NOMO-1 treated with dmso at 0.1 percent for 144 hours (cell line): Measurements from ENCODE around the gene NKD2.
"Not testable (repeated sequence)": the region's sequence is repeated elsewhere in the genome, so short reads cannot be mapped to it uniquely, and the experiment has no call there.

Experiments
- DNase-seq: peaks from one replicate; lab custom pipeline; 2025; ENCODE audit not compliant: unreplicated experiment; lab: John Stamatoyannopoulos, UW

The NKD2 gene

GRCh38 chr5:1008451-1009358 is at the start of gene NKD2:
TSS of gene NKD2 (plus strand) at chr5:1008802. CDS start at chr5:1009058, 256 bp downstream.
- DNase-seq, result peak; percentile 51

- no peak for DNase-seq
Observed at GRCh38 chr5:959581-960531, 48.7 kb upstream of the NKD2 start.

- DNase-seq, result no peak
Observed at GRCh38 chr5:960551-960950, 48.1 kb upstream of the NKD2 start.

GRCh38 chr5:961002-961710 is 47.4 kb upstream of the NKD2 start:
- DNase-seq, result no peak

- DNase-seq, result no peak
Observed at GRCh38 chr5:961711-962240, 46.8 kb upstream of the NKD2 start.

- DNase-seq, result no peak
Observed at GRCh38 chr5:962386-962785, 46.2 kb upstream of the NKD2 start.

- DNase-seq, result no peak
Observed at GRCh38 chr5:962801-963200, 45.8 kb upstream of the NKD2 start.

- DNase-seq, result no peak
Observed at GRCh38 chr5:963310-963672, 45.3 kb upstream of the NKD2 start.

- peak; percentile 94 for DNase-seq
Observed at GRCh38 chr5:963673-964531, 44.7 kb upstream of the NKD2 start.

DNA sequence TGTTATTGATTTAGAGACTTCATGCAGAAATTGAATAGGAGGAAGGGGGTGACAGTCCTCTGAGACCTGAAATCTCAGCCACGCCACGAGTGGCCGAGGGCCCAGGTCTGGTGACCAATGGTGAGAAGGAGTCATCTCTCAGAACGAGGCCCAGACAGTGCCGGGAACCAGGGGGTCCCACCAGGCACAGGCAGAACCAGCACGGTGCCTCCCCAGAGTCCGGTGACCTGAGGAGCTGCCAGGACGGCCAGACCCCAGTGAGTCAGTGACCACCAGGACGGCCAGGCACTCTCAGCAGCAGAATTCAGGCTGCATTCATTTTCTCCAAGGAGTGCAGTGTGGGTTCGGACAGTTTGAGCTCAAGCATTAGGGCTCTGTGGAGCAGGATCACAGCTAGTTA is 43.8 kb upstream of the NKD2 start:
- no peak for DNase-seq

GRCh38 chr5:965604-966344 is 42.8 kb upstream of the NKD2 start:
- DNase-seq, result no peak

DNA sequence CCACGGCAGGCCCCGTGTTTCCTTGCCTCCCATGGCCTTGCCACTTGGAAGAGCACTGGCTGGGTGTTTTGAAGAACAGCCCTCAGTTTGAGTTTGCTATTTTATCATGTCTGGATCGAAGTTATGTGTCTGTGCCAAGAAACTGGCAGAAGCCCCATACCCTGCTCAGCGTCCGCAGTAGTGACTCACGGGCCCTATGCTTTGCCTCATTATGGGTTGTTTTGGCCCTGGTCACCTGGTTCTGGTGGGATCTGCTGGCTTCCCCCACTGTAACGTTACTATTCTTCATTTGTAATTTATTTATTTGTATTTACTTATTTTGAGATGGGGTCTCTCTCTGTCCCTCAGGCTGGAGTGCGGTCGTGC is 42.3 kb upstream of the NKD2 start:
- DNase-seq, result no peak

- no peak for DNase-seq
Observed at GRCh38 chr5:966941-967340, 41.7 kb upstream of the NKD2 start.

- no peak for DNase-seq
Observed at GRCh38 chr5:968881-969280, 39.7 kb upstream of the NKD2 start.

GRCh38 chr5:969408-969839 is 39.2 kb upstream of the NKD2 start:
- no peak for DNase-seq

GRCh38 chr5:972575-972974 is 36.0 kb upstream of the NKD2 start:
- DNase-seq, result not testable (repeated sequence)

DNA sequence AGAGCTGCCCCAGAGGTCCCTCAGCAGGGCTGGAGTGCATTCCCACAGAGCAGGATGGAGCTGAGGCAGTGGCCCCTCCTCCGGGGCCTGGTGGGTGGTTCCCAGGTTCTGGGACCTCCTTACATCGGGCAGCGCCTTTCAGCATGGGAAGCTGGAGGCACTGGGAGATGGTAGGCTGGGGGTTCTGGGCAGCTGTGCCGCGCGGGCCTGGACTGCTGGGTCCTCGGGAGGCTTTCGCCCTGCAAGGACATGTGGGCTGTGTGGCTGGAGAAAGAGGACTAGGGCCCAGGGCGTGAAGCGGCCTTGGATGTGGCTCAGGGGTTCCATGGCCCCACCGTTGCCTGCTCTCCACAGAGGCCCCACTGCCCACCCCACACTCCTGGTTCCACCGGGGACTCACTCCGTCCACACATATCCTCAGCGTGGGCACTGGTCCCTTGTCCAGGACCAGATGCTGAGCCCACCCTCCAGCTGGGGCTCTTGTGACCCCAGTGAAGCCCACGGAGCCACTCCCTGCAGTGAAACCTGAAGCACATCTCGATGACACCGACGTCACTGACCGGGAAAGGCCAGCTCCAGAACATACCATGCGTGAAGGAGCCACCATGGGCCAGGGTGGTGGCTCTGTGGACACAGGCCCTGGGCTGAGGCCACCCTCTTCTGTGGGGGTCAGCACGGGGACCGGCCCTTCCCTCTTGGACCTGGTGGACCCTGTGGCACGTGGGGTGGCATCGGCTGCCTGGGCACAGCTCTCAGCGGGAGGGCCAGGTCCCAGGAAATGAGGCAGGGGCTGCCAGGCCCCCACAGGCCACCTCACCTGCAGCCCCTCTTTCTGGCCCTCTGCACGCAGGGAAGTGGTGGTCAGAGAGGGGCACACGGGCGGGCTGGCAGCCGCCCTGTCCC is 31.5 kb upstream of the NKD2 start:
- no peak for DNase-seq

- DNase-seq, result no peak
Observed at GRCh38 chr5:978054-978453, 30.5 kb upstream of the NKD2 start.
